Measurements from ENCODE around the gene SART3.
"Not testable (repeated sequence)": the region's sequence is repeated elsewhere in the genome, so short reads cannot be mapped to it uniquely, and the experiment has no call there.

Gene SART3

GRCh38 chr12:108592033-108592909, 31.3 kb upstream of the SART3 start:
- no peak overlapping the region for H3K18ac ChIP-seq (ENCODE audit: low read depth in 1 of 2, low read length in 2 of 2)
- no peak overlapping the region for H2AFZ ChIP-seq (ENCODE audit: low read depth, low read length)
- H3K4ac ChIP-seq (ENCODE audit: low read depth in 1 of 2, low read length in 2 of 2): no peak overlapping the region
- no peaks in the 10 kb centered on the region for H3K9me3 ChIP-seq (ENCODE audit: control insufficient read depth, low read length)
- H2BK12ac ChIP-seq (ENCODE audit: low read length in 2 of 2): peak overlapping the region in 1 of 2 experiments; percentile 25
- H3K4me1 ChIP-seq (ENCODE audit: control insufficient read depth, insufficient read depth, low read depth, low read length): peaks cover 18% of the 10 kb centered on the region
- 94% methylated on average over 16 of the region's 25 CpGs for WGBS
- no peak overlapping the region for H3K23ac ChIP-seq (ENCODE audit: low read length in 2 of 2)
- no peak overlapping the region for H2BK120ac ChIP-seq (ENCODE audit: low read depth, low read length)
- H2AK5ac ChIP-seq (ENCODE audit: low read length, severe bottlenecking): no peak overlapping the region
- no peak overlapping the region for H4K8ac ChIP-seq (ENCODE audit: low read length)
- no peak overlapping the region for H2BK15ac ChIP-seq (ENCODE audit: low read depth, poor library complexity, severe bottlenecking)
- H3K27ac ChIP-seq (ENCODE audit: low read length, poor library complexity, severe bottlenecking): no peak overlapping the region
- no peak overlapping the region for H3K4me2 ChIP-seq (ENCODE audit: low read length, poor library complexity, severe bottlenecking)
- H3K4me3 ChIP-seq (ENCODE audit: insufficient read depth in 1 of 2, low read depth in 1 of 2, low read length in 2 of 2): no peak overlapping the region
- H3K9ac ChIP-seq (ENCODE audit: low read length): no peak overlapping the region
- no peak overlapping the region for H4K91ac ChIP-seq (ENCODE audit: low read length)
- no peak overlapping the region for H3K14ac ChIP-seq (ENCODE audit: low read length in 2 of 2)
- no peak overlapping the region for H2BK5ac ChIP-seq (ENCODE audit: low read depth, low read length, poor library complexity, severe bottlenecking)
- H3K36me3 ChIP-seq (ENCODE audit: control insufficient read depth in 1 of 2, insufficient read depth in 2 of 2, low read depth in 1 of 2, low read length in 2 of 2): peaks cover 0 to 40% of the 10 kb centered on the region in 2 experiments
- H3K27me3 ChIP-seq (ENCODE audit: control insufficient read depth in 1 of 2, insufficient read depth in 1 of 2, low read length in 2 of 2): no peaks in the 10 kb centered on the region
- no peaks in the 10 kb centered on the region for H3K79me1 ChIP-seq (replicated peaks; ENCODE audit: low read length, poor library complexity, severe bottlenecking)
- no peak for DNase-seq

- H3K9ac ChIP-seq (ENCODE audit: low read length): no peak overlapping the region
- no peak overlapping the region for H2BK12ac ChIP-seq (ENCODE audit: low read length in 2 of 2)
- no peak overlapping the region for H2BK120ac ChIP-seq (ENCODE audit: low read depth, low read length)
- H3K4ac ChIP-seq (ENCODE audit: low read depth in 1 of 2, low read length in 2 of 2): no peak overlapping the region
- 94% methylated on average over 22 of the region's 22 CpGs for WGBS
- H3K18ac ChIP-seq (ENCODE audit: low read depth in 1 of 2, low read length in 2 of 2): no peak overlapping the region
- no peak overlapping the region for H3K4me3 ChIP-seq (ENCODE audit: insufficient read depth in 1 of 2, low read depth in 1 of 2, low read length in 2 of 2)
- no peak overlapping the region for H4K91ac ChIP-seq (ENCODE audit: low read length)
- H3K9me3 ChIP-seq (ENCODE audit: control insufficient read depth, low read length): no peaks in the 10 kb centered on the region
- no peak overlapping the region for H3K23ac ChIP-seq (ENCODE audit: low read length in 2 of 2)
- H3K14ac ChIP-seq (ENCODE audit: low read length in 2 of 2): no peak overlapping the region
- H2BK5ac ChIP-seq (ENCODE audit: low read depth, low read length, poor library complexity, severe bottlenecking): no peak overlapping the region
- H2BK15ac ChIP-seq (ENCODE audit: low read depth, poor library complexity, severe bottlenecking): peak overlapping the region; percentile 28
- no peak overlapping the region for H2AFZ ChIP-seq (ENCODE audit: low read depth, low read length)
- no peak overlapping the region for H3K4me2 ChIP-seq (ENCODE audit: low read length, poor library complexity, severe bottlenecking)
- peaks cover 18% of the 10 kb centered on the region for H3K4me1 ChIP-seq (ENCODE audit: control insufficient read depth, insufficient read depth, low read depth, low read length)
- no peak overlapping the region for H3K27ac ChIP-seq (ENCODE audit: low read length, poor library complexity, severe bottlenecking)
- peaks cover 0 to 40% of the 10 kb centered on the region in 2 experiments for H3K36me3 ChIP-seq (ENCODE audit: control insufficient read depth in 1 of 2, insufficient read depth in 2 of 2, low read depth in 1 of 2, low read length in 2 of 2)
- DNase-seq: no peak
- H2AK5ac ChIP-seq (ENCODE audit: low read length, severe bottlenecking): peak overlapping the region; percentile 38
- H3K79me1 ChIP-seq (replicated peaks; ENCODE audit: low read length, poor library complexity, severe bottlenecking): no peaks in the 10 kb centered on the region
- H4K8ac ChIP-seq (ENCODE audit: low read length): no peak overlapping the region
- H3K27me3 ChIP-seq (ENCODE audit: control insufficient read depth in 1 of 2, insufficient read depth in 1 of 2, low read length in 2 of 2): no peaks in the 10 kb centered on the region
Observed at GRCh38 chr12:108591267-108591980, 30.5 kb upstream of the SART3 start.

GRCh38 chr12:108590463-108590862, 29.5 kb upstream of the SART3 start:
- not testable (repeated sequence) for H2AFZ ChIP-seq (ENCODE audit: low read depth, low read length); H2BK15ac ChIP-seq (ENCODE audit: low read depth, poor library complexity, severe bottlenecking); H2BK120ac ChIP-seq (ENCODE audit: low read depth, low read length); H3K4ac ChIP-seq (ENCODE audit: low read depth in 1 of 2, low read length in 2 of 2); H3K4me2 ChIP-seq (ENCODE audit: low read length, poor library complexity, severe bottlenecking); H3K14ac ChIP-seq (ENCODE audit: low read length in 2 of 2); H2BK12ac ChIP-seq (ENCODE audit: low read length in 2 of 2); H4K8ac ChIP-seq (ENCODE audit: low read length); H3K9ac ChIP-seq (ENCODE audit: low read length); DNase-seq; H3K27me3 ChIP-seq (ENCODE audit: control insufficient read depth in 1 of 2, insufficient read depth in 1 of 2, low read length in 2 of 2); H3K79me1 ChIP-seq (replicated peaks; ENCODE audit: low read length, poor library complexity, severe bottlenecking); H2AK5ac ChIP-seq (ENCODE audit: low read length, severe bottlenecking); H2BK5ac ChIP-seq (ENCODE audit: low read depth, low read length, poor library complexity, severe bottlenecking); H3K9me3 ChIP-seq (ENCODE audit: control insufficient read depth, low read length); H3K23ac ChIP-seq (ENCODE audit: low read length in 2 of 2); H3K18ac ChIP-seq (ENCODE audit: low read depth in 1 of 2, low read length in 2 of 2); H4K91ac ChIP-seq (ENCODE audit: low read length); H3K27ac ChIP-seq (ENCODE audit: low read length, poor library complexity, severe bottlenecking); H3K4me3 ChIP-seq (ENCODE audit: insufficient read depth in 1 of 2, low read depth in 1 of 2, low read length in 2 of 2)
- 98% methylated on average over 9 of the region's 9 CpGs for WGBS
- peaks cover 0 to 37% of the 10 kb centered on the region in 2 experiments for H3K36me3 ChIP-seq (ENCODE audit: control insufficient read depth in 1 of 2, insufficient read depth in 2 of 2, low read depth in 1 of 2, low read length in 2 of 2)
- H3K4me1 ChIP-seq (ENCODE audit: control insufficient read depth, insufficient read depth, low read depth, low read length): peaks cover 18% of the 10 kb centered on the region

- no peak overlapping the region for H3K27ac ChIP-seq (ENCODE audit: low read length, poor library complexity, severe bottlenecking)
- H2BK15ac ChIP-seq (ENCODE audit: low read depth, poor library complexity, severe bottlenecking): no peak overlapping the region
- peak overlapping the region; percentile 64 for H2BK120ac ChIP-seq (ENCODE audit: low read depth, low read length)
- H3K36me3 ChIP-seq (ENCODE audit: control insufficient read depth in 1 of 2, insufficient read depth in 2 of 2, low read depth in 1 of 2, low read length in 2 of 2): peaks cover 0 to 32% of the 10 kb centered on the region in 2 experiments
- no peak overlapping the region for H3K4me2 ChIP-seq (ENCODE audit: low read length, poor library complexity, severe bottlenecking)
- no peak overlapping the region for H2BK5ac ChIP-seq (ENCODE audit: low read depth, low read length, poor library complexity, severe bottlenecking)
- H3K4me3 ChIP-seq (ENCODE audit: insufficient read depth in 1 of 2, low read depth in 1 of 2, low read length in 2 of 2): no peak overlapping the region
- H2AFZ ChIP-seq (ENCODE audit: low read depth, low read length): no peak overlapping the region
- no peaks in the 10 kb centered on the region for H3K9me3 ChIP-seq (ENCODE audit: control insufficient read depth, low read length)
- H3K79me1 ChIP-seq (replicated peaks; ENCODE audit: low read length, poor library complexity, severe bottlenecking): no peaks in the 10 kb centered on the region
- no peaks in the 10 kb centered on the region for H3K27me3 ChIP-seq (ENCODE audit: control insufficient read depth in 1 of 2, insufficient read depth in 1 of 2, low read length in 2 of 2)
- H3K23ac ChIP-seq (ENCODE audit: low read length in 2 of 2): no peak overlapping the region
- H2BK12ac ChIP-seq (ENCODE audit: low read length in 2 of 2): peak overlapping the region in 1 of 2 experiments; percentile 45
- no peak overlapping the region for H4K8ac ChIP-seq (ENCODE audit: low read length)
- peaks cover 18% of the 10 kb centered on the region for H3K4me1 ChIP-seq (ENCODE audit: control insufficient read depth, insufficient read depth, low read depth, low read length)
- H3K14ac ChIP-seq (ENCODE audit: low read length in 2 of 2): no peak overlapping the region
- peak overlapping the region in 1 of 2 experiments; percentile 11 for H3K18ac ChIP-seq (ENCODE audit: low read depth in 1 of 2, low read length in 2 of 2)
- H3K4ac ChIP-seq (ENCODE audit: low read depth in 1 of 2, low read length in 2 of 2): no peak overlapping the region
- H3K9ac ChIP-seq (ENCODE audit: low read length): peak overlapping the region; percentile 64
- H2AK5ac ChIP-seq (ENCODE audit: low read length, severe bottlenecking): no peak overlapping the region
- WGBS: 71% methylated on average over 6 of the region's 7 CpGs
- H4K91ac ChIP-seq (ENCODE audit: low read length): no peak overlapping the region
- no peak for DNase-seq
Observed at GRCh38 chr12:108589840-108590229, 28.9 kb upstream of the SART3 start.
